Raji (cell line): ENCODE measurements around the gene OR5T2.

ENCODE experiments used
- POLR2A ChIP-seq: IDR thresholded peaks from 2 replicates; pipeline ENCODE4 v1.6.1; 2011; ENCODE audit warnings: low read depth, low read length, control low read depth; ENCODE audit not compliant: insufficient read depth

Gene OR5T2

DNA sequence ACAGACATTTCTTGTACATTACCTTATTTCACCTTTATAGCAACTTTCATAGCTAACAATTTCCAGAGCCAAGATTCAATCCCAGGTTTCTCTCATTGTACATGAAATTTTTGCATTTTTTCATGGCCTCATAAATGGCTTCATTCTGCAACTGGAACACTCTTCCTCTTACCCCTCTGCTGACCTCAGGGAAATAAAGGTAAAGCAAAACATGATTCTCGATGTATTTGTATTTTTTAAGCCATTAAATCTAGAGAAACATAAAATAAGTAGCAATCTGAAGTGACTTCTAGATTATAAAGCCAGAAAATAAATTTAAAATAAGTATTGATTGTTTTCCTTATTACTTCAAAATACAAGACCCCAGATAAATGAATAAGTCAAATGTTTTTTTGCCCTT, at the start of gene OR5T2:
TSS of gene OR5T2 (minus strand) at position 101 of the 400 bp plus-strand sequence. CDS start 1,193 bp downstream, outside the sequence.
- no peak for TF ChIP-seq POLR2A

DNA sequence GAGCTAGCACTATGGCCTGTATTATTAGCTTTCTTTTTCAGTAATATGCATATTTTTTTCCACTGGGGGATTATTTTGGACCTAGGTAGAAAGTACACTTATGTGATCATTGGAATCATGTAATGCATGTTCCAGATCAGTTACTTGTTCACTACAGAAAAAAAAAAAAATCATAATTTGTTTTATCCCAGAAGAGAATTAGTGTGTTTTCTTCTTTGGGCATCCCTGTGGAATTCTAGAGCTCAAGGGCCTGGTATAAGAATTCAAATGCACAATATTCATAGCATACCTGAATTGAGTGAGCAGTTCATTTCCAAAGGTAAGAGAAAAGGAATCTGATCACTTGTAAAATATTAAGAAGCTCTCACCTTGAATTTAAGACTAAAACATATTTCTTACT, 39.8 kb upstream of the OR5T2 start, which contains the start of gene OR5T1:
TSS of gene OR5T1 (plus strand) at position 301 of the 400 bp plus-strand sequence. CDS start 1,485 bp downstream, outside the sequence.
- no peak for TF ChIP-seq POLR2A

DNA sequence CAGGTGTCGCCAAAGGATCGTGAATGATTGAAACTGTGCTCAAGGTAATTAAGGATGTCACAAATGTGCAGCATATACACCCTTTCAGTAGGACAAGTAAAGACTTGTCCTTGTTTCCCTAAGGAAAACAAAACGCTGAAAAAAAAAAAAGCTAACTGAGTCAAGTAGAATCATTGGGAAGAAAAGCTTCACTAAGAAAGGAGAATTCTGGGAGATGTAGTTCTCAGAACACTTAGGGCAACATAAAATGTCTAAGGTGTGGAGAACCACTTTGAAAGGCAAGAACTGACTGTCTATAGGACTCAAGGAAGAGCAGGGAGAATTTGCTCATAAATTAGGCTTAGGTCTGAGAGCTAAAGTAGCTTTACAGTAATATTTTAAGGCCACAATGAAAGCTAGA, 37.0 kb upstream of the OR5T2 start:
- TF ChIP-seq POLR2A = no peak

DNA sequence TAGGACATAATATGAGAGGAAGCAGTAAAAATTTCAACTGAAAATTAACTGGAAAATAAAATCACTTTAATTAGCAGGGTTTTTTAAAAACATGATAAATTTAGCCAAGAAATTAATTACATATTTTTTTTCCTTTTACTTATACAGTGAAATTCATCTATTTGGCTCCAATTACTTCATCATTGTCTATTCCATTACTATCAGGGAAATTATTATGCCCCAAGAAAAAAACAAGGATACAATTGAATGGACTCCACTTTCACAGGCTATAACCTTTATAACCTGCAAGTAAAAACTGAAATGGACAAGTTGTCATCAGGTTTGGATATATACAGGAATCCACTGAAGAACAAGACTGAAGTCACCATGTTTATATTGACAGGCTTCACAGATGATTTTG, 17.9 kb upstream of the OR5T2 start, which contains the start of gene OR5T3:
TSS of gene OR5T3 (plus strand) at position 301 of the 400 bp plus-strand sequence. CDS start at position 301, 0 bp downstream.
- no peak for TF ChIP-seq POLR2A

DNA sequence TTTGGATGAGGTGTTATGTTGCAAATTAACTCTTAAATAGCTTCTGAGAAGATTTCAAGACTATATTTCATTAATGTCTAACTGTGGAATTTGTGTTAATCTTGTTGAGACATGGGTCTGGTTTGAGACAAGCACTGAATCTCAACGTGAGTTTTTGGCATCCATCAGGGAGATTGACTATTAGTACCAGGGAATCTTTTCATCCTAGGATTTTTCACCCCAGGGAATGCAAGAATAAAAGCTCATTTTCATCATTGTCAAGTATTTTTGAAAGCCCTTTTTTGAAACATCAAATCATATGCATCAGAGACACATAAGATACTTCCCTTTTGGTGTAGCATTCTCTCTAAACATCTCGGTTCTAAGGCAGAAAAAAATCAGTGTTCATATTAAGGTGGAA, 19.5 kb downstream of the OR5T2 start:
- TF ChIP-seq POLR2A = no peak

DNA sequence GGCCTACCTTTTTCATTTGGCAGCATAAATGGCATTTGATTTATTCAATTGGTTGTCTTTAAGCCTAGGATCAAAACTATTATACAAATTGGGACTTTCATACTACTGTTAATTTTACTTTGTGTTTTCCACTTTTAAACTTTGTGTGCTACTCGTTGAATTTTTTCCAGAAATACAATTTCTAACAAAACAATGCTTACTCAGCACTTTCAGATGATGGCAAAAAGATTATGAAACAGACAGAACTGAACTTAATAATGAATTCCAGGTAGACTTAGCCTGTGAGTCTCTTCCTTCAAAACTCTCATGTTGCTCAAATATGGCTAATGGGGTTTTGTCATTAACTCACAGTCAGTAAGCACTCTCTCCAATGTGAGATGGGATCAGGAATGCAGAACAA, 26.3 kb downstream of the OR5T2 start:
- TF ChIP-seq POLR2A = no peak

DNA sequence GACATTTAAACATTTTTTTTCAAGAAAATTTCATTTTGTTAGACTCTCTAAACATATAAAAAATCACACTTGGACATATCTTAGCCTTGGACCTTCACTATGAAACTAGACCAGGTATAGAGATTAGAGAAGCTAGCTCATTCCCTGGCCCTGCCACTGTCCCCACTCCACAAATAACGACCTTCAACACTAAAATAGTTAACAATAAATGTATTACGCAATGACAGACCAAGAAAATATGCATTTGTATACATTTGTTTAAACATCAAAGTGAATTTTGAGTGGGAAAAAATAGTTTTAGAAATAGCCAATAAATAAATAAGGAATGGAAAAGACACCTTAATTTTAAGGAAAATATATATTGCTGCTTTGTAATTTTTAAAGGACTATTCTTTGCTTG, 36.7 kb downstream of the OR5T2 start:
- no peak for TF ChIP-seq POLR2A

DNA sequence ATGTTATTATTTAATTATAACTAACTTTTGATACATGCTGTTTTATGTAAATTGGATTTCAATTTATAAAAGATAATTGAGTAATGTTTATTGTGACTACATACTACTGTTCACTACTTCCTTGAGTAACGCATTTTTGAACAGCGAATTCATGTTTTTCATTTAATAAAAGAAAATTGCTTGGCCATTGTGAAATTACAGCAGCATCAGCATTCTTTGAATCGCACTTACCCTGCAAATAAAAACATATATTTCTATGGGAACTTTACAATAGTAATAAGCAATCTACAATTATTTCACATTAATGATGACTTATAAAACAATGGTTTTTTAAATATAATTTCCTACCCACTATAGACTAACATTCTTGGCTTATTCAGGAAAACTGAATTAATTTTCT, 37.4 kb downstream of the OR5T2 start:
- TF ChIP-seq POLR2A = no peak

DNA sequence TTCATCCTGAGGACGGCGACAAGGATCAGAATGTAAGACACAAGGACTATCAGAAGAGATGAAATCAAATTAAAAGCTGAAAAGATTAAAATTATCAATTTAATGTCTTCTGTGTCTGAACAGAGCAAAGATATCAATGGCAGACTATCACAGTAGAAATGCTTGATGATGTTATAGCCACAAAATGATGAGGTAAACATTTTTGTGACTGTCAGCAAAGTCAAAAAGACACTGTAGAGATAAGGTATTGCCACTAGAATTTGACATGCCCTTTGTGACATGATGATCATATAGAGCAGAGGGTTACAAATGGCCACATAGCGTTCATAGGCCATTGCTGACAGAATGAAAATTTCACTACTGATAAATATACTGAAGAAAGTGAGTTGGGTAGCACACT, 45.5 kb downstream of the OR5T2 start:
- TF ChIP-seq POLR2A = no peak

DNA sequence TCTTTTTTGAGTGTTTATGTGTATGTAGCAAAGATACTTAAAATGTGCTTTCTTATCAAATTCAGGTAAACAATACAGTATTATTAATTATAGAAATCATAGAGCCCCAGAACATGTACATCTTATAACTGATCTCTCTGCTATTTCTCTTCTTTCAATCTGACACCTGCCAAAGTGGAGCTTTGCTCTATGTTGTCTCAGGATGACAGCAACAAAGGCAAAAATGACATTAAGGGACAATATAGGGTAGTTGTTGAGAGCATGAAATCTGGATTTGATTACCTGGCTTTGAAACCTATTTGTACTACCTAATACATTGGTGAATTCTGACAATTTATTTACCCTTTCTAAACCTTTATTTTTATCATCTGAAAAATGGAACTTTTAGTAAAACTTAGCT, 50.6 kb downstream of the OR5T2 start:
- TF ChIP-seq POLR2A = no peak
